ENCODE measurements around the gene QDPR.

DNA sequence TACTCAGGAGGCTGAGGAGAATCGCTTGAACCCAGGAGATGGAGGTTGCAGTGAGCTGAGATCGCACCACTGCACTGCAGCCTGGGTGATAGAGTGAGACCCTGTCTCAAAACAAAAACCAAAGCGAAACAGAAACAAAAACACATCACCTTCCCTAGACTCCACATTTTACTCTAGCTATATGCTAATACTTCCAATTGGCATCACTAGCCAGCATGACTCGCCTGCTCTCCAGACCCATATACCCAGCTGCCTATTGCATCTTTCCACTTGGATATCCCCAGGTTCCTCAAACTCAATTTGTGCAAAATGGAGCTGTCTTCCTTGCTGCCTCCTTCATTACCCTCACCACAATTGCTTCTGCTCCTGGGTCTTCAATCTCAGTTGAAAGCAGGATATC is 42.7 kb upstream of the QDPR start:
- no peak for TF ChIP-seq POLR2A (IDR thresholded peaks at IDR 0.05)
- TF ChIP-seq, protein P1, sequence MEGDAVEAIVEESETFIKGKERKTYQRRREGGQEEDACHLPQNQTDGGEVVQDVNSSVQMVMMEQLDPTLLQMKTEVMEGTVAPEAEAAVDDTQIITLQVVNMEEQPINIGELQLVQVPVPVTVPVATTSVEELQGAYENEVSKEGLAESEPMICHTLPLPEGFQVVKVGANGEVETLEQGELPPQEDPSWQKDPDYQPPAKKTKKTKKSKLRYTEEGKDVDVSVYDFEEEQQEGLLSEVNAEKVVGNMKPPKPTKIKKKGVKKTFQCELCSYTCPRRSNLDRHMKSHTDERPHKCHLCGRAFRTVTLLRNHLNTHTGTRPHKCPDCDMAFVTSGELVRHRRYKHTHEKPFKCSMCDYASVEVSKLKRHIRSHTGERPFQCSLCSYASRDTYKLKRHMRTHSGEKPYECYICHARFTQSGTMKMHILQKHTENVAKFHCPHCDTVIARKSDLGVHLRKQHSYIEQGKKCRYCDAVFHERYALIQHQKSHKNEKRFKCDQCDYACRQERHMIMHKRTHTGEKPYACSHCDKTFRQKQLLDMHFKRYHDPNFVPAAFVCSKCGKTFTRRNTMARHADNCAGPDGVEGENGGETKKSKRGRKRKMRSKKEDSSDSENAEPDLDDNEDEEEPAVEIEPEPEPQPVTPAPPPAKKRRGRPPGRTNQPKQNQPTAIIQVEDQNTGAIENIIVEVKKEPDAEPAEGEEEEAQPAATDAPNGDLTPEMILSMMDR (IDR thresholded peaks at IDR 0.05), result no peak

Measured in adrenal gland (tissue), 5 donors.